Naive thymus-derived CD8-positive, alpha-beta T cell (primary cell): ENCODE results near the gene PLXNA3. TPM values are rescaled to one million over a fixed set of nuclear protein-coding genes. Genes with fewer than 3 reads are reported as not detected.

Experiments
- ATAC-seq, 2 donors: fragments of 150-1000 bp; cut with Tn5 transposase in 1 of 2; sonication (Bioruptor Pico), chemical (Tn5 transposase) in 1 of 2; 1 replicate in 1 of 2; 2 replicates in 1 of 2; pipeline ENCODE4 v1.10.0; 2021; ENCODE audit warnings: mild to moderate bottlenecking in 2 of 2, moderate library complexity in 2 of 2
- POLR2A ChIA-PET: fragments of 350-600 bp; sonication (Branson Sonifier 250); formaldehyde crosslinking; loops from one replicate; lab custom pipeline; 2021; ENCODE audit warnings: antibody characterized with exemption; lab: Charles Lee
- DNase-seq, 10 donors: peaks; one replicate each; pipeline versions ENCODE4 v3.0.0 to v3.0.0-alpha.2; 2020 to 2022
- H3K27ac Mint-ChIP-seq, 10 donors: one replicate each; pipeline ENCODE4 v1.8.0; 2020 to 2022; ENCODE audit warnings: mild to moderate bottlenecking in 10 of 10, mixed read lengths in 10 of 10, moderate library complexity in 4 of 10, inconsistent platforms in 1 of 10
- H3K27me3 Mint-ChIP-seq, 5 donors: one replicate each; pipeline ENCODE4 v1.8.0; 2021 to 2022; ENCODE audit warnings: mixed read lengths in 5 of 5
- H3K36me3 Mint-ChIP-seq, 3 donors: one replicate each; pipeline ENCODE4 v1.8.0; 2020 to 2022; ENCODE audit warnings: mixed read lengths in 3 of 3, mild to moderate bottlenecking in 2 of 3, inconsistent platforms in 1 of 3
- H3K4me1 Mint-ChIP-seq, 4 donors: one replicate each; pipeline ENCODE4 v1.8.0; 2021 to 2022; ENCODE audit warnings: mixed read lengths in 4 of 4
- H3K4me3 Mint-ChIP-seq, 10 donors: one replicate each; pipeline ENCODE4 v1.8.0; 2020 to 2022; ENCODE audit warnings: mild to moderate bottlenecking in 10 of 10, mixed read lengths in 10 of 10, moderate library complexity in 6 of 10, inconsistent platforms in 1 of 10
- H3K9me3 Mint-ChIP-seq, 9 donors: one replicate each; pipeline ENCODE4 v1.8.0; 2020 to 2022; ENCODE audit warnings: mixed read lengths in 9 of 9, mild to moderate bottlenecking in 3 of 9, inconsistent platforms in 1 of 9, moderate library complexity in 1 of 9
- polyA plus RNA-seq, 3 donors: library from polyadenylated mRNA; unstranded; fragments of 300-500 nt; fragmentation: Illumina TruSeq; gene quantifications; one replicate each; pipeline ENCODE4 v1.2.3, GENCODE V29; 2021
- total RNA-seq, 8 experiments: library from RNA in 2 of 8; stranded (reverse) in 2 of 8; gene quantifications; one replicate each; pipeline ENCODE4 v1.2.3 and lab custom pipeline; 2021 to 2026

The PLXNA3 gene
- total and polyA plus RNA-seq, 5 experiments from 2014 or later, result 0.27 to 50.4 (median 0.67) TPM

- H3K9me3 Mint-ChIP-seq, result peaks cover 0 to 3% (median 0%) of the 10 kb centered on the region in 9 donors
- POLR2A ChIA-PET, result interaction anchor here (0.9 kb wide), 1 partner anchor 26 kb away, joined by 3 read pairs; no protein-coding TSS in a partner anchor
- DNase-seq (no peak), ATAC-seq (no peak)
- no peaks in the 10 kb centered on the region for H3K27me3 Mint-ChIP-seq
- peak overlapping the region in 1 of 10 donors; percentile 25 for H3K27ac Mint-ChIP-seq
- peaks cover 0 to 26% (median 0%) of the 10 kb centered on the region in 3 donors for H3K36me3 Mint-ChIP-seq
- no peak overlapping the region for H3K4me3 Mint-ChIP-seq
- peaks cover under 1 to 7% (median 4%) of the 10 kb centered on the region in 4 donors for H3K4me1 Mint-ChIP-seq
Measured at GRCh38 chrX:154471839-154472684, 14.0 kb downstream of the PLXNA3 start.

- POLR2A ChIA-PET, result interaction anchor here (0.9 to 1.1 kb wide), 2 partner anchors 17 to 25 kb away, joined by 3 read pairs; partner anchors contain the start of gene SLC10A3
- Mint-ChIP-seq H3K4me1 (peaks cover 1 to 16% (median 9%) of the 10 kb centered on the region in 4 donors), H3K27me3 (no peaks in the 10 kb centered on the region), H3K36me3 (peaks cover 0 to 26% (median 0%) of the 10 kb centered on the region in 3 donors), H3K9me3 (peaks cover 0 to 3% (median 0%) of the 10 kb centered on the region in 9 donors), H3K27ac (peak overlapping the region in 2 of 10 donors; percentile 40 to 67), H3K4me3 (no peak overlapping the region)
- DNase-seq (no peak), ATAC-seq (no peak)
Measured at GRCh38 chrX:154472685-154473632, 14.9 kb downstream of the PLXNA3 start.

- peaks cover 0 to 26% (median 0%) of the 10 kb centered on the region in 3 donors for H3K36me3 Mint-ChIP-seq
- H3K27me3 Mint-ChIP-seq, result no peaks in the 10 kb centered on the region
- POLR2A ChIA-PET, result interaction anchor here (1.1 kb wide), 1 partner anchor 16 kb away, joined by 3 read pairs; the partner anchor contains the start of gene SLC10A3
- DNase-seq (no peak), ATAC-seq (no peak)
- H3K4me1 Mint-ChIP-seq, result peaks cover 1 to 18% (median 10%) of the 10 kb centered on the region in 4 donors
- H3K4me3 Mint-ChIP-seq, result no peak overlapping the region
- peaks cover 0 to 3% (median 0%) of the 10 kb centered on the region in 9 donors for H3K9me3 Mint-ChIP-seq
- H3K27ac Mint-ChIP-seq, result peak overlapping the region in 2 of 10 donors; percentile 40 to 67
Measured at GRCh38 chrX:154473683-154474082, 15.6 kb downstream of the PLXNA3 start.

GRCh38 chrX:154476821-154477220, 18.7 kb downstream of the PLXNA3 start:
- Mint-ChIP-seq H3K36me3 (peaks cover 0 to 10% (median 0%) of the 10 kb centered on the region in 3 donors), H3K4me3 (peak overlapping the region in 5 of 10 donors; percentile 11 to 70 (median 30)), H3K27me3 (no peaks in the 10 kb centered on the region), H3K27ac (peak overlapping the region in 6 of 10 donors; percentile 29 to 83 (median 58)), H3K4me1 (peaks cover 1 to 22% (median 18%) of the 10 kb centered on the region in 4 donors), H3K9me3 (peaks cover 0 to 3% (median 0%) of the 10 kb centered on the region in 9 donors)
- ATAC-seq, result no peak
- DNase-seq, result no peak
- POLR2A ChIA-PET, result interaction anchor here (0.7 to 3.3 kb wide), 5 partner anchors 9 to 78 kb away, joined by 3 to 15 read pairs (median 5); partner anchors contain the start of genes PLXNA3, RPL10 and SLC10A3

GRCh38 chrX:154477891-154478477, 19.9 kb downstream of the PLXNA3 start:
- ATAC-seq, result no peak
- no peak for DNase-seq
- POLR2A ChIA-PET, result interaction anchor here (0.8 to 3.3 kb wide), 7 partner anchors 9 to 533 kb away, joined by 3 to 15 read pairs (median 4); partner anchors contain the start of genes FAM3A, PLXNA3, RENBP and RPL10
- peaks cover 1 to 27% (median 19%) of the 10 kb centered on the region in 4 donors for H3K4me1 Mint-ChIP-seq
- peak overlapping the region in 9 of 10 donors; percentile 60 to 93 (median 87) for H3K27ac Mint-ChIP-seq
- H3K27me3 Mint-ChIP-seq, result no peaks in the 10 kb centered on the region
- peaks cover 0 to under 1% (median 0%) of the 10 kb centered on the region in 9 donors for H3K9me3 Mint-ChIP-seq
- H3K36me3 Mint-ChIP-seq, result peaks cover 0 to 5% (median 0%) of the 10 kb centered on the region in 3 donors
- H3K4me3 Mint-ChIP-seq, result peak overlapping the region; percentile 79 to 91 (median 83)

GRCh38 chrX:154478728-154479622, 20.9 kb downstream of the PLXNA3 start, which contains the start of gene LAGE3:
Gene LAGE3 (minus strand): TSS chrX:154479281. CDS start chrX:154478915, 366 bp downstream.
- Mint-ChIP-seq H3K4me3 (peak within 1 kb of the TSS; percentile 79 to 91 (median 83)), H3K27ac (peak within 1 kb of the TSS; percentile 75 to 95 (median 90)), H3K4me1 (peaks cover 0 to 34% (median 23%) of the 10 kb centered on the region in 4 donors), H3K27me3 (no peaks in the 10 kb centered on the region), H3K36me3 (no peaks in the 10 kb centered on the region), H3K9me3 (no peaks in the 10 kb centered on the region)
- DNase-seq, result peak; percentile 84 to 98 (median 92)
- POLR2A ChIA-PET, result interaction anchor here (0.7 to 3.3 kb wide), 8 partner anchors 10 to 100 kb away, joined by 3 to 15 read pairs (median 6); partner anchors contain the start of genes EMD, PLXNA3, RPL10 and SLC10A3
- ATAC-seq, result peak; percentile 89 to 91

- H3K9me3 Mint-ChIP-seq, result no peaks in the 10 kb centered on the region
- peaks cover 0 to 46% (median 26%) of the 10 kb centered on the region in 4 donors for H3K4me1 Mint-ChIP-seq
- H3K4me3 Mint-ChIP-seq, result no peak overlapping the region
- POLR2A ChIA-PET, result interaction anchor here (0.6 to 1.6 kb wide), 5 partner anchors 10 to 83 kb away, joined by 3 to 7 read pairs (median 3); partner anchors contain the start of genes G6PD, RPL10 and SLC10A3
- no peak for DNase-seq
- H3K36me3 Mint-ChIP-seq, result no peaks in the 10 kb centered on the region
- no peaks in the 10 kb centered on the region for H3K27me3 Mint-ChIP-seq
- H3K27ac Mint-ChIP-seq, result no peak overlapping the region
- no peak for ATAC-seq
Measured at GRCh38 chrX:154481195-154481594, 23.1 kb downstream of the PLXNA3 start.

- Mint-ChIP-seq H3K27ac (peak overlapping the region in 1 of 10 donors; percentile 51), H3K9me3 (no peaks in the 10 kb centered on the region)
- POLR2A ChIA-PET, result interaction anchor here (0.5 to 9.4 kb wide), 8 partner anchors 9 to 84 kb away, joined by 3 to 102 read pairs (median 4); partner anchors contain the start of genes G6PD, RPL10 and SLC10A3
Measured at GRCh38 chrX:154481911-154482601, 24.0 kb downstream of the PLXNA3 start.

GRCh38 chrX:154482786-154483185, 24.7 kb downstream of the PLXNA3 start:
- H3K36me3 Mint-ChIP-seq, result peaks cover 0 to 1% (median 0%) of the 10 kb centered on the region in 3 donors
- H3K27me3 Mint-ChIP-seq, result no peaks in the 10 kb centered on the region
- no peak for DNase-seq
- H3K27ac Mint-ChIP-seq, result no peak overlapping the region
- no peak for ATAC-seq
- no peaks in the 10 kb centered on the region for H3K9me3 Mint-ChIP-seq
- POLR2A ChIA-PET, result interaction anchor here (0.5 to 9.4 kb wide), 2 partner anchors 18 to 84 kb away, joined by 4 to 102 read pairs; partner anchors contain the start of gene RPL10
- H3K4me3 Mint-ChIP-seq, result no peak overlapping the region
- H3K4me1 Mint-ChIP-seq, result peaks cover 0 to 36% (median 24%) of the 10 kb centered on the region in 4 donors

More at GRCh38 chrX:154481911-154482601, 24.0 kb downstream of the PLXNA3 start:
- ATAC-seq (no peak), DNase-seq (no peak)
- no peak overlapping the region for H3K4me3 Mint-ChIP-seq
- peaks cover 0 to 40% (median 24%) of the 10 kb centered on the region in 4 donors for H3K4me1 Mint-ChIP-seq
- H3K27me3 Mint-ChIP-seq, result no peaks in the 10 kb centered on the region
- no peaks in the 10 kb centered on the region for H3K36me3 Mint-ChIP-seq

GRCh38 chrX:154483325-154483724, 25.2 kb downstream of the PLXNA3 start:
- no peak for DNase-seq
- ATAC-seq, result no peak
- Mint-ChIP-seq H3K4me1 (peaks cover 0 to 36% (median 27%) of the 10 kb centered on the region in 4 donors), H3K9me3 (no peaks in the 10 kb centered on the region), H3K27ac (peak overlapping the region in 4 of 10 donors; percentile 25 to 67 (median 40)), H3K4me3 (peak overlapping the region in 3 of 10 donors; percentile 6 to 59 (median 6)), H3K27me3 (no peaks in the 10 kb centered on the region), H3K36me3 (peaks cover 0 to 6% (median 0%) of the 10 kb centered on the region in 3 donors)
- POLR2A ChIA-PET, result interaction anchor here (9.4 kb wide), 1 partner anchor 84 kb away, joined by 102 read pairs; the partner anchor contains the start of gene RPL10
